ENCODE measurements around the gene ATP11C.

Gene ATP11C

DNA sequence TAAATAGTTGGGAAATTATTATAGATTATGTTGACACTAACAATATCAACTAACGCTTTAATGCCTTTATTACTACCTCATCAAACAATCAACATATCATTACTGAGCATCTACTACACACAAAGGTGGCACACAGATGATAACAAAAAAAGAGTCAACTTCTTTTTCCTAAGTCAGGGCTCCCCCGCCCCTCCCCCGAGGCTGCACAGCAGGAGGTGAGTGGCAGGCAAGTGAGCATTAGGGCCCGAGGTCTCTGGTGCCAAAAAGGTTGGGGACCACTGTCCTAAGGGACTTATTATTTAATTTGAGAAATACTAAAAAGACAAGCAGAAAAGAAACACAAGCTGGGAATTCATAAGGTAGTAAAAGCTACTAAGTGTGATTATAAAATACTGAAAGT, 174.6 kb downstream of the ATP11C start:
- Histone ChIP-seq H3K4me1 (ENCODE audit: control insufficient read depth in 1 of 2, insufficient read depth in 2 of 2, low read length in 2 of 2) (no peaks in the 10 kb centered on the region), H3K27me3 (ENCODE audit: low read depth, low read length) (no peaks in the 10 kb centered on the region), H3K27ac (ENCODE audit: low read length) (no peak overlapping the region), H3K4me3 (ENCODE audit: low read depth in 1 of 2, low read length in 2 of 2) (no peak overlapping the region), H3K36me3 (ENCODE audit: control insufficient read depth in 1 of 2, insufficient read depth in 2 of 2, low read length in 2 of 2) (peaks cover 0 to 10% of the 10 kb centered on the region in 2 donors), H3K9me3 (ENCODE audit: control insufficient read depth in 1 of 2, low read length in 2 of 2) (peaks cover 0 to 5% of the 10 kb centered on the region in 2 donors)

DNA sequence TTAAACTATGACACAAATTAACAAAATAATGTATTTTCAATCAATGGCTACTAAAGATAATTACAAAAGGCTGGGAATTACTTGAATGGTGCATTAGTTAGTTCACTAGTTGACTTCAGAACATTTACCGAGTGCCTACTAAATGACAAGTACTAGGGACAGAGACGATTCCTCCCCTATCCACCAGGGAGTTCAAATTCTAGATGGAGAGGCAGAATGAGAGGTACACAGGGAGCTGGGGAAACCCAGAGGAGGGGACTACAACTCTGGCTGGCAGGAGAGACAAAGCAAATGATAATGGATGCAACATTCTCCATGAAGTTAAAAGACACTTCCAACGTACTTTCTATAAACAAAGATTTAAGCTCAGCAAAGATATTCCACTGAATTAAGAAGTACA, 181.8 kb downstream of the ATP11C start:
- H3K4me3 ChIP-seq (ENCODE audit: low read depth in 1 of 2, low read length in 2 of 2): no peak overlapping the region
- H3K9me3 ChIP-seq (ENCODE audit: control insufficient read depth in 1 of 2, low read length in 2 of 2): peaks cover 0 to 5% of the 10 kb centered on the region in 2 donors
- peaks cover 0 to 4% of the 10 kb centered on the region in 2 donors for H3K36me3 ChIP-seq (ENCODE audit: control insufficient read depth in 1 of 2, insufficient read depth in 2 of 2, low read length in 2 of 2)
- no peaks in the 10 kb centered on the region for H3K27me3 ChIP-seq (ENCODE audit: low read depth, low read length)
- H3K4me1 ChIP-seq (ENCODE audit: control insufficient read depth in 1 of 2, insufficient read depth in 2 of 2, low read length in 2 of 2): no peaks in the 10 kb centered on the region
- no peak overlapping the region for H3K27ac ChIP-seq (ENCODE audit: low read length)

DNA sequence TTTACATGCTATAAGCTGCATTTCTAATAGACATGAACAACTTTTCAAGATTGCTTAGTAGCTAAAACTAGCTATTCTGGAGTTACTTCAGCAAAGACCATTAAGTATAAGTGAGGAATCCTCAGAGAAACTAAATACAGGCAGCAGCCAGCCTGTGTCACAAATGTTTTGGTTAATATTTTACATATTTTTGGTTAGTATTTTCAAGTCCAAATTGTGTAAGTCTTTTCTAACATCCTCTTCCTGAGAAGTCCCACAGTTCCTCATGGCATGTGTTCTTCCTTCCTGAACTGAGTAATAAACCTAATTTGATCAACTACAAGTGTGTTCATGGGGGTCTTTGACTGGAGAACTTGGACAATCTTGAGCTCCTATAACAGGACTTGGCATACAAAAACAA, 182.5 kb downstream of the ATP11C start:
- no peak overlapping the region for H3K27ac ChIP-seq (ENCODE audit: low read length)
- H3K4me1 ChIP-seq (ENCODE audit: control insufficient read depth in 1 of 2, insufficient read depth in 2 of 2, low read length in 2 of 2): no peaks in the 10 kb centered on the region
- no peak overlapping the region for H3K4me3 ChIP-seq (ENCODE audit: low read depth in 1 of 2, low read length in 2 of 2)
- peaks cover 0 to 5% of the 10 kb centered on the region in 2 donors for H3K9me3 ChIP-seq (ENCODE audit: control insufficient read depth in 1 of 2, low read length in 2 of 2)
- H3K36me3 ChIP-seq (ENCODE audit: control insufficient read depth in 1 of 2, insufficient read depth in 2 of 2, low read length in 2 of 2): peaks cover 0 to 4% of the 10 kb centered on the region in 2 donors
- no peaks in the 10 kb centered on the region for H3K27me3 ChIP-seq (ENCODE audit: low read depth, low read length)

DNA sequence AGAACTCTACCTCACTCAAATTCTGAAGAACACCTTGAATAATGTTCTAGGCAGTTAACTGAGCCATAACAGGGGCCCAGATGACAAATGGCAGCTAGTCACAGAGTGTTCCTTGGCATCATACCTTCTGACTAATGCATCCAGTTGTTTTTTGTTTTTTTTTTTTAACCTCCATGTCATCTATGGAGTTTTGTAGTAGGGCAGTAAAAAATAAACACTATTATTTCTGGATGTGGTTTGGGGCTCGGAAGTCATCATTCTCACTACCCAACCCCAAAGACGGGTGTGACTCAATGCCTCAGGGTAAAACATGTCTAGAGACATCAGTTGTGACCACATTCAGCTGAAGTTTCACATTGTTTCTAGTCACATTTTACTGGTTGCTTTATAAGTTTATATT, 193.7 kb downstream of the ATP11C start:
- Histone ChIP-seq H3K27ac (ENCODE audit: low read length) (no peak overlapping the region), H3K9me3 (ENCODE audit: control insufficient read depth in 1 of 2, low read length in 2 of 2) (no peaks in the 10 kb centered on the region), H3K36me3 (ENCODE audit: control insufficient read depth in 1 of 2, insufficient read depth in 2 of 2, low read length in 2 of 2) (peaks cover 4 to 5% of the 10 kb centered on the region in 2 donors), H3K4me3 (ENCODE audit: low read depth in 1 of 2, low read length in 2 of 2) (no peak overlapping the region), H3K4me1 (ENCODE audit: control insufficient read depth in 1 of 2, insufficient read depth in 2 of 2, low read length in 2 of 2) (no peaks in the 10 kb centered on the region), H3K27me3 (ENCODE audit: low read depth, low read length) (no peaks in the 10 kb centered on the region)

DNA sequence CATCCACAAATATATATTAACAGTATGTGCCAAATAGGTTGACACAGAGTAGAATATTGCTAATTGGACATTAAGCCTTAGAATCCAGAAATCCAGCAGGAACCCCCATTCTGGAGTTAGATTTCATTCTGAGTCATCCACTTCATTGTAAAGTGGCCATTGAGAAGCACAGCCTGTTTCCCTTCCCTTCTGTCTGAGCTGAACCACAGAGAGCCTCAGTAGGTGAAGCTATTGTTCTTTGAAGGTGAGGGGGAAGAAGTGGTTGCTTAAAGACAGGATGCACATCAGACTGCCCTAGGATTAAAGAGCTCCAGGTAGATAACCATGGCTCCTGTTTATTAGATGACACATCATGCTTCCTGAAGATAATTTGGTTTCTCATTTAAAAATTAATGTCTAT, 194.3 kb downstream of the ATP11C start:
- no peak overlapping the region for H3K27ac ChIP-seq (ENCODE audit: low read length)
- no peak overlapping the region for H3K4me3 ChIP-seq (ENCODE audit: low read depth in 1 of 2, low read length in 2 of 2)
- H3K4me1 ChIP-seq (ENCODE audit: control insufficient read depth in 1 of 2, insufficient read depth in 2 of 2, low read length in 2 of 2): no peaks in the 10 kb centered on the region
- H3K27me3 ChIP-seq (ENCODE audit: low read depth, low read length): no peaks in the 10 kb centered on the region
- H3K9me3 ChIP-seq (ENCODE audit: control insufficient read depth in 1 of 2, low read length in 2 of 2): no peaks in the 10 kb centered on the region
- peaks cover 0 to 5% of the 10 kb centered on the region in 2 donors for H3K36me3 ChIP-seq (ENCODE audit: control insufficient read depth in 1 of 2, insufficient read depth in 2 of 2, low read length in 2 of 2)

DNA sequence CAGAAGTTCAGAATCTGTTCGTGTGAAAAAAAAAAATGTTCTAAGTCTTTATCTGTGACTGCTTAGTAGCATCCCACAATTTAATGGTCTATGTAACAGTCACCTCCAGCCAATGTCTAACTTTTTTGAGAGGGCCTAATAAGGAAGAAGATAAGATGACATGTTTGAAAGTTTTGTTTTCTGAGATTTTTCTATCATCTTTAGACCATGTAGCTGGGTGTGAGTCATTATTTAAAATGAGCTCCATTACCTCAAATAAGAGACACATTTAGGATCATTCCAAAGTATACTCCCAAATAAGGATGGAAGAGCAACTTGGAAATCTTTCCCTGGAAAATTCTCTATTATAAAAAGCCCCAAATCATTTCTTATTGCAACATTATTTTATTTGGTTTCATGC, 196.7 kb downstream of the ATP11C start:
- Histone ChIP-seq H3K9me3 (ENCODE audit: control insufficient read depth in 1 of 2, low read length in 2 of 2) (no peaks in the 10 kb centered on the region), H3K27me3 (ENCODE audit: low read depth, low read length) (no peaks in the 10 kb centered on the region), H3K36me3 (ENCODE audit: control insufficient read depth in 1 of 2, insufficient read depth in 2 of 2, low read length in 2 of 2) (peaks cover 0 to 5% of the 10 kb centered on the region in 2 donors), H3K27ac (ENCODE audit: low read length) (no peak overlapping the region), H3K4me3 (ENCODE audit: low read depth in 1 of 2, low read length in 2 of 2) (no peak overlapping the region), H3K4me1 (ENCODE audit: control insufficient read depth in 1 of 2, insufficient read depth in 2 of 2, low read length in 2 of 2) (no peaks in the 10 kb centered on the region)

DNA sequence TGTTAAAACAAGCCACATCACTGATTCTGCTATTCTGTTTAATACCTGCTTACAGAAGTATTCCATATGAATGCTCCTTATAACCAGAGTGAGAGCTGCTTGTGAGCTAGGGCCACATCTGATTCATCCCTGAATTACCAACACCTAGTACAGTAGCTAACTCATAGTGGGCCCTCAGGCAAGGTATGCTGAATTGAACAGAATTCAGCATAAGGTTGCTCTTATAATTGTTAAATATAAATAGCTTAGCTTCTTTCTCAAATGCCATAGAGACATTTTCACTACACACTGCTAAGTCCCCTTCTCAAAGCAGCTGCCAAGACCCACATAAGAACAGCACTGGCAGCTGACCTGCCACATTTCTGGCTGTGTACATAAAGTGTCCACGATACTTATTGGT, 197.9 kb downstream of the ATP11C start:
- Histone ChIP-seq H3K36me3 (ENCODE audit: control insufficient read depth in 1 of 2, insufficient read depth in 2 of 2, low read length in 2 of 2) (peaks cover 0 to 5% of the 10 kb centered on the region in 2 donors), H3K4me1 (ENCODE audit: control insufficient read depth in 1 of 2, insufficient read depth in 2 of 2, low read length in 2 of 2) (no peaks in the 10 kb centered on the region), H3K27ac (ENCODE audit: low read length) (no peak overlapping the region)

DNA sequence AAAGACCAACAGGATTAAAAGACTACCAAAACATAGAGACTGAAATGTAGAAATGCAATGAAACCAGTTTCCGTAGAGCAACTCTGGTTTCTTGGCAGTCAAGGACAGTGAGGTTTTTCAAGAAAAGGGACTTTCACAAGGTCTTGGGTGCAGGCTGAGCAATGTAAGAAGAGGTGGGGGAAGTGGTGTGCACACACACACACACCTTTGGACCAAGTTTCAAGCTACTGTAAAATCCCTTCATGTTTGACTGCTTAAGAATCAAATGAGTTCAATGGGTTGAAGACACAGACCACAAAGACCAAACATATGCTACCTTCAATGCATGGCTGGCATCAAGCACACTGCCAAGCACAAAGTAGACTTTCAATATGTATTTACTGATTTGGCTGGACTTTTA, 207.1 kb downstream of the ATP11C start:
- no peak overlapping the region for H3K4me3 ChIP-seq (ENCODE audit: low read depth in 1 of 2, low read length in 2 of 2)
- H3K36me3 ChIP-seq (ENCODE audit: control insufficient read depth in 1 of 2, insufficient read depth in 2 of 2, low read length in 2 of 2): no peaks in the 10 kb centered on the region
- no peak overlapping the region for H3K27ac ChIP-seq (ENCODE audit: low read length)
- H3K9me3 ChIP-seq (ENCODE audit: control insufficient read depth in 1 of 2, low read length in 2 of 2): no peaks in the 10 kb centered on the region
- H3K27me3 ChIP-seq (ENCODE audit: low read depth, low read length): no peaks in the 10 kb centered on the region
- H3K4me1 ChIP-seq (ENCODE audit: control insufficient read depth in 1 of 2, insufficient read depth in 2 of 2, low read length in 2 of 2): no peaks in the 10 kb centered on the region

More for the DNA sequence above, 197.9 kb downstream of the ATP11C start:
- Histone ChIP-seq H3K27me3 (ENCODE audit: low read depth, low read length) (no peaks in the 10 kb centered on the region), H3K9me3 (ENCODE audit: control insufficient read depth in 1 of 2, low read length in 2 of 2) (no peaks in the 10 kb centered on the region), H3K4me3 (ENCODE audit: low read depth in 1 of 2, low read length in 2 of 2) (no peak overlapping the region)

DNA sequence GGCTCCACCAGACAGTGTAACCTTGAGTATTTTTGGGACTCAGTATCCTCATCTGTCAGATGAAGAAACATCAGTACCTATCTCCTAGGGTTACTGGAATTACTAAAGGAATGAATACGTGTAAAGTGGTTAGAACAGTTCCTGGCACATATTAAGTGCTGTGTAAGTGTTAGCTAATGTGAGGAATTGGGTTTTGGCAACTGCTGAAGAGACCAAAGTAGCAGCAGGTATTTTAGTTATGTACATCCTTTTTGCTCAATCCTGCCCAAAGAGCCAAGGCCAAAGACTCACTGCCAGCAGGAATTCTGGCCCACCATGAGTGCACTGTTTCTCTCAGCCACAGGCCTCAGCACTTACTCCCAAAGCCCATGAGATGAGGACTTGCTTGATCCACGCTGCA, 208.2 kb downstream of the ATP11C start:
- no peak overlapping the region for H3K27ac ChIP-seq (ENCODE audit: low read length)
- H3K36me3 ChIP-seq (ENCODE audit: control insufficient read depth in 1 of 2, insufficient read depth in 2 of 2, low read length in 2 of 2): no peaks in the 10 kb centered on the region
- no peaks in the 10 kb centered on the region for H3K4me1 ChIP-seq (ENCODE audit: control insufficient read depth in 1 of 2, insufficient read depth in 2 of 2, low read length in 2 of 2)
- no peak overlapping the region for H3K4me3 ChIP-seq (ENCODE audit: low read depth in 1 of 2, low read length in 2 of 2)
- H3K9me3 ChIP-seq (ENCODE audit: control insufficient read depth in 1 of 2, low read length in 2 of 2): no peaks in the 10 kb centered on the region
- no peaks in the 10 kb centered on the region for H3K27me3 ChIP-seq (ENCODE audit: low read depth, low read length)

DNA sequence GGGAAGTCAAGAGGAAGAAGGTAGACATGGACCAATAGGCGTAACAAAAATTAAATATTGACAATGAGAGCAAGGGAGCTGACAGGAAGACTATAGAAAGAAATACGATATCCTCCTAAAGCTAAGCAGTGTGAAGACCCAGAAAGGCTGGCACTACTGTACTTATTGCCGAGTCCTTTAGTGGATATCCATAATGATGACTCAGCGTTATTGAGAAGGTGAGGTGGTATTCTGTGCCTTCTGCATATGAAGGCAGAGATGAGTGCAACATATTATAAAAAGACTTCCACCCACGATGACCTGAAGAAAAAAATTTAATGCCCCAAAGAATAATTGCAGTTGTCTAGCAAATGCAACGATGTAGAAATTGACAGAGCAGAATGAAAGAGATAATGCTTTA, 211.9 kb downstream of the ATP11C start:
- Histone ChIP-seq H3K4me3 (ENCODE audit: low read depth in 1 of 2, low read length in 2 of 2) (no peak overlapping the region), H3K27me3 (ENCODE audit: low read depth, low read length) (no peaks in the 10 kb centered on the region), H3K4me1 (ENCODE audit: control insufficient read depth in 1 of 2, insufficient read depth in 2 of 2, low read length in 2 of 2) (no peaks in the 10 kb centered on the region), H3K27ac (ENCODE audit: low read length) (no peak overlapping the region), H3K9me3 (ENCODE audit: control insufficient read depth in 1 of 2, low read length in 2 of 2) (no peaks in the 10 kb centered on the region), H3K36me3 (ENCODE audit: control insufficient read depth in 1 of 2, insufficient read depth in 2 of 2, low read length in 2 of 2) (no peaks in the 10 kb centered on the region)

DNA sequence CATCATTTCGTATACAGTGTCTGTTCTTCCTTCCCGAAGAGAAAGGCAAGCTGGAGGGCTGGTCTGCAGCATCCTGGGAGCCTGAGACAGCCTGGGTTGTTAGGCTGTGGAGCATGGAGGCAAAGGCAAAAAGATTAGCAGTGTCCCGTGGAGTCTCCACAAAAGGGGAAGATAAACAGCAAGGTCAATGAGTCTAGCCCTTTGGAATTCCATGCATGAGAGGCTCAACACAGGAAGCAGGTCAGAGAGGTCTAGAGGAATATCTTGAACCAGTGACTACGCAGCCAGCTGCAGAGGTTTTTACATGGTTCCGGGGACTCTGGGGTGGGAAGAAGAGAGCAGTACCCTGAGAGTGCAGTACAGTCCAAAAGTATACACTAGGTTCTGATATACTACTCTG, 212.7 kb downstream of the ATP11C start:
- no peaks in the 10 kb centered on the region for H3K27me3 ChIP-seq (ENCODE audit: low read depth, low read length)
- H3K36me3 ChIP-seq (ENCODE audit: control insufficient read depth in 1 of 2, insufficient read depth in 2 of 2, low read length in 2 of 2): no peaks in the 10 kb centered on the region
- no peak overlapping the region for H3K27ac ChIP-seq (ENCODE audit: low read length)
- H3K9me3 ChIP-seq (ENCODE audit: control insufficient read depth in 1 of 2, low read length in 2 of 2): no peaks in the 10 kb centered on the region
- no peak overlapping the region for H3K4me3 ChIP-seq (ENCODE audit: low read depth in 1 of 2, low read length in 2 of 2)
- H3K4me1 ChIP-seq (ENCODE audit: control insufficient read depth in 1 of 2, insufficient read depth in 2 of 2, low read length in 2 of 2): no peaks in the 10 kb centered on the region

DNA sequence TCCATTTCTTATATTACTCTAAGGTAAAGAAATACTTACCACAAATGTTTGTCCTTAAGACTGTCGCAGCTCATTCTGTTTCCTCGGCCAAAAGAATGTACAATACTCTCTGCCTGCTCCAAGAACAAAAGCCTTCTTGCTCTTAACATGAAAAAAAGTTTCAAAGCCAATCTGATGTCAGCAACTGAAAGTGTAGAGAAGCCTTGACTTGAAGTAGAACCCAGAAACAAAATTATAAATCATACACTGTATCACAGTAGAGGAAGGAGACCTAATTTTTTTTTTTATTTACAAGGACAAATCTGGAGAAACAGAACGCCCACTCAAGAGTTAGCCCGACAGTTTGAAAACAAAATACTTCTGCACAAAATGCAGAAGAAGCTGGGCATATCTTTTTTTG, 224.8 kb downstream of the ATP11C start, which contains the start of gene MCF2:
TSS of gene MCF2 (minus strand) at position 101 of the 400 bp plus-strand sequence. CDS start 56,423 bp downstream, outside the sequence.
- no peaks in the 10 kb centered on the region for H3K36me3 ChIP-seq (ENCODE audit: control insufficient read depth in 1 of 2, insufficient read depth in 2 of 2, low read length in 2 of 2)
- H3K27me3 ChIP-seq (ENCODE audit: low read depth, low read length): no peaks in the 10 kb centered on the region
- H3K9me3 ChIP-seq (ENCODE audit: control insufficient read depth in 1 of 2, low read length in 2 of 2): no peaks in the 10 kb centered on the region
- no peak within 1 kb of the TSS for H3K4me3 ChIP-seq (ENCODE audit: low read depth in 1 of 2, low read length in 2 of 2)
- no peaks in the 10 kb centered on the region for H3K4me1 ChIP-seq (ENCODE audit: control insufficient read depth in 1 of 2, insufficient read depth in 2 of 2, low read length in 2 of 2)
- H3K27ac ChIP-seq (ENCODE audit: low read length): no peak within 1 kb of the TSS
